HEK293 (cell line): ENCODE data around the gene CARD11.

ENCODE experiments used
- CTCF ChIA-PET: fragments of 350-600 bp; formaldehyde crosslinking; extraction: SDS; loops from one replicate; lab custom pipeline; 2021; ENCODE audit warnings: antibody characterized with exemption; lab: Yijun Ruan, JAX
- POLR2A ChIA-PET: fragments of 300-600 bp; formaldehyde crosslinking; extraction: SDS; loops from one replicate; lab custom pipeline; 2020; ENCODE audit warnings: antibody characterized with exemption, inconsistent platforms; lab: Yijun Ruan, JAX
- H3K27ac ChIP-seq: fragments of 200-500 bp; sonication (Bioruptor generic); 2 replicates; pipeline ENCODE4 v1.5.1; 2014; ENCODE audit warnings: low read depth, low read length, control low read depth, inconsistent platforms; ENCODE audit errors: extremely low read depth
- H3K36me3 ChIP-seq, 2 experiments: fragments of 200-500 bp in 1 of 2; sonication (Bioruptor generic) in 1 of 2; 1 replicate in 1 of 2; 2 replicates in 1 of 2; pipeline ENCODE4 v1.5.1; 2014 to 2017; ENCODE audit warnings: inconsistent platforms in 2 of 2, low read length in 2 of 2; ENCODE audit not compliant: control insufficient read depth in 2 of 2, insufficient read depth in 1 of 2
- H3K4me1 ChIP-seq: fragments of 200-500 bp; sonication (Bioruptor generic); 2 replicates; pipeline ENCODE4 v1.5.1; 2014; ENCODE audit warnings: mild to moderate bottlenecking, low read length, inconsistent platforms; ENCODE audit not compliant: control insufficient read depth, insufficient read depth
- H3K4me3 ChIP-seq: 2 replicates; pipeline ENCODE4 v1.5.1; 2011; ENCODE audit warnings: low read depth, mild to moderate bottlenecking, control low read depth, low read length, moderate library complexity
- H3K9me3 ChIP-seq: fragments of 200-500 bp; sonication (Bioruptor generic); 2 replicates; pipeline ENCODE4 v1.5.1; 2014; ENCODE audit warnings: low read depth, low read length, inconsistent platforms; ENCODE audit not compliant: control insufficient read depth, insufficient read depth
- CTCF ChIP-seq: fragments of 450-650 bp; formaldehyde crosslinking; IDR thresholded peaks from 2 replicates; pipeline ENCODE4 v1.5.1; 2016; ENCODE audit warnings: missing biosample characterization, missing genetic modification characterization
- HOXD13 ChIP-seq: sonication (generic); formaldehyde crosslinking; IDR thresholded peaks from 2 replicates; pipeline ENCODE4 v1.8.0; 2022; ENCODE audit warnings: missing genetic modification reagents, borderline replicate concordance
- KLF17 ChIP-seq: fragments of 450-650 bp; formaldehyde crosslinking; IDR thresholded peaks from 2 replicates; pipeline ENCODE4 v1.5.1; 2016; ENCODE audit warnings: missing biosample characterization, missing genetic modification characterization
- OSR2 ChIP-seq: fragments of 450-650 bp; formaldehyde crosslinking; IDR thresholded peaks from 2 replicates; pipeline ENCODE4 v1.5.1; 2016; ENCODE audit warnings: missing biosample characterization, missing genetic modification characterization
- PATZ1 ChIP-seq: fragments of 450-650 bp; formaldehyde crosslinking; IDR thresholded peaks from 2 replicates; pipeline ENCODE4 v1.5.1; 2016; ENCODE audit warnings: missing biosample characterization, missing genetic modification characterization
- SETDB1 ChIP-seq: IDR thresholded peaks from one replicate; pipeline ENCODE4 v1.6.1; 2017; ENCODE audit warnings: mild to moderate bottlenecking, low read length, moderate library complexity, mixed read lengths; ENCODE audit not compliant: insufficient read length
- YY2 ChIP-seq: fragments of 450-650 bp; formaldehyde crosslinking; IDR thresholded peaks from 2 replicates; pipeline ENCODE4 v1.5.1; 2016; ENCODE audit warnings: missing biosample characterization, missing genetic modification characterization
- ZBTB20 ChIP-seq: fragments of 450-650 bp; formaldehyde crosslinking; IDR thresholded peaks from 2 replicates; pipeline ENCODE4 v1.5.1; 2016; ENCODE audit warnings: missing biosample characterization, missing genetic modification characterization
- ZBTB21 ChIP-seq: fragments of 450-650 bp; formaldehyde crosslinking; IDR thresholded peaks from 2 replicates; pipeline ENCODE4 v1.5.1; 2017; ENCODE audit warnings: missing biosample characterization, missing genetic modification characterization
- ZFHX2 ChIP-seq: fragments of 450-650 bp; formaldehyde crosslinking; conservative IDR thresholded peaks from 2 replicates; pipeline ENCODE4 v1.5.1; 2016; ENCODE audit warnings: missing biosample characterization, missing genetic modification characterization
- ZNF138 ChIP-seq: fragments of 450-650 bp; formaldehyde crosslinking; IDR thresholded peaks from 2 replicates; pipeline ENCODE4 v1.5.1; 2016; ENCODE audit warnings: missing biosample characterization, missing genetic modification characterization, borderline replicate concordance
- ZNF174 ChIP-seq: fragments of 450-650 bp; formaldehyde crosslinking; IDR thresholded peaks from 2 replicates; pipeline ENCODE4 v1.5.0; 2017; ENCODE audit warnings: missing biosample characterization, mild to moderate bottlenecking, missing genetic modification characterization
- ZNF184 ChIP-seq: fragments of 450-650 bp; IDR thresholded peaks from 2 replicates; pipeline ENCODE4 v1.5.1; 2018; ENCODE audit warnings: missing biosample characterization, mild to moderate bottlenecking, missing genetic modification characterization
- ZNF19 ChIP-seq: fragments of 450-650 bp; formaldehyde crosslinking; IDR thresholded peaks from 2 replicates; pipeline ENCODE4; 2016; ENCODE audit warnings: missing biosample characterization, missing genetic modification characterization, low read depth
- ZNF223 ChIP-seq: fragments of 450-650 bp; formaldehyde crosslinking; IDR thresholded peaks from 2 replicates; pipeline ENCODE4 v1.5.1; 2016; ENCODE audit warnings: missing biosample characterization, missing genetic modification characterization
- ZNF292 ChIP-seq: fragments of 450-650 bp; formaldehyde crosslinking; IDR thresholded peaks from 2 replicates; pipeline ENCODE4 v1.5.1; 2016; ENCODE audit warnings: low read depth, missing biosample characterization, missing genetic modification characterization, borderline replicate concordance
- ZNF311 ChIP-seq: fragments of 450-650 bp; formaldehyde crosslinking; IDR thresholded peaks from 2 replicates; pipeline ENCODE4 v1.5.1; 2017; ENCODE audit warnings: missing biosample characterization, missing genetic modification characterization, borderline replicate concordance
- ZNF398 ChIP-seq: fragments of 450-650 bp; formaldehyde crosslinking; IDR thresholded peaks from 2 replicates; pipeline ENCODE4 v1.5.1; 2017; ENCODE audit warnings: missing biosample characterization, missing genetic modification characterization
- ZNF433 ChIP-seq: fragments of 450-650 bp; formaldehyde crosslinking; IDR thresholded peaks from 2 replicates; pipeline ENCODE4 v1.5.1; 2016; ENCODE audit warnings: missing biosample characterization, missing genetic modification characterization, low read depth
- ZNF514 ChIP-seq: fragments of 450-650 bp; formaldehyde crosslinking; IDR thresholded peaks from 2 replicates; pipeline ENCODE4 v1.5.1; 2016; ENCODE audit warnings: missing biosample characterization, missing genetic modification characterization
- ZNF518A ChIP-seq: fragments of 450-650 bp; formaldehyde crosslinking; conservative IDR thresholded peaks from 2 replicates; pipeline ENCODE4 v1.5.1; 2016; ENCODE audit warnings: low read depth, missing biosample characterization, missing genetic modification characterization
- ZNF791 ChIP-seq: fragments of 450-650 bp; formaldehyde crosslinking; IDR thresholded peaks from 2 replicates; pipeline ENCODE4 v1.5.1; 2016; ENCODE audit warnings: missing biosample characterization, missing genetic modification characterization
- ZNF843 ChIP-seq: fragments of 450-650 bp; formaldehyde crosslinking; IDR thresholded peaks from 2 replicates; pipeline ENCODE4 v1.5.1; 2016; ENCODE audit warnings: missing biosample characterization, missing genetic modification characterization

The CARD11 gene

GRCh38 chr7:3003936-3004335 is 39.7 kb downstream of the CARD11 start:
- H3K27ac ChIP-seq, result no peak overlapping the region
- H3K9me3 ChIP-seq, result no peaks in the 10 kb centered on the region
- H3K4me1 ChIP-seq, result no peaks in the 10 kb centered on the region
- CTCF ChIA-PET, result interaction anchor here (0.7 kb wide), 1 partner anchor 62 kb away, joined by 4 read pairs; no protein-coding TSS in a partner anchor
- POLR2A ChIA-PET, result no interaction called here
- H3K36me3 ChIP-seq, result no peaks in the 10 kb centered on the region
- TF ChIP-seq PATZ1 (tag by site-specific recombination), result no peak
- no peak for TF ChIP-seq ZNF138 (tag by site-specific recombination)
- no peak for TF ChIP-seq YY2 (tag by site-specific recombination)
- TF ChIP-seq ZNF223 (tag by site-specific recombination), result no peak
- TF ChIP-seq, all 188 proteins: peak for 0
- H3K4me3 ChIP-seq, result no peak overlapping the region

GRCh38 chr7:3002631-3003030 is 41.0 kb downstream of the CARD11 start:
- Histone ChIP-seq H3K4me3 (no peak overlapping the region), H3K4me1 (no peaks in the 10 kb centered on the region), H3K27ac (no peak overlapping the region)
- POLR2A ChIA-PET, result no interaction called here
- TF ChIP-seq ZNF174 (tag by site-specific recombination) (no peak), HOXD13 (CRISPR knock-in tag) (no peak), KLF17 (tag by site-specific recombination) (no peak), ZFHX2 (tag by site-specific recombination) (no peak), ZNF292 (tag by site-specific recombination) (no peak), ZNF791 (no peak), SETDB1 (no peak), ZNF514 (no peak), ZNF843 (tag by site-specific recombination) (no peak), ZBTB21 (tag by site-specific recombination) (no peak), ZNF398 (tag by site-specific recombination) (no peak), ZNF311 (tag by site-specific recombination) (no peak), ZNF433 (no peak), ZNF19 (tag by site-specific recombination) (no peak), ZNF184 (tag by site-specific recombination) (no peak), ZBTB20 (tag by site-specific recombination) (no peak), CTCF (tag by site-specific recombination) (no peak), ZNF518A (no peak), OSR2 (tag by site-specific recombination) (no peak)
- TF ChIP-seq, all 188 proteins: peak for 0
- CTCF ChIA-PET, result no interaction called here
- H3K9me3 ChIP-seq, result no peaks in the 10 kb centered on the region
- no peaks in the 10 kb centered on the region for H3K36me3 ChIP-seq
